HG03571 (cell line): ENCODE measurements around the gene CCDC85C.

ENCODE experiments used
- ATAC-seq: cut with Tn5 transposase; IDR thresholded peaks from one replicate; pipeline ENCODE4 v1.9.1; 2021; ENCODE audit not compliant: unreplicated experiment

Gene CCDC85C

GRCh38 chr14:99542566-99542965 lies 61.4 kb downstream of the CCDC85C start:
- no peak for ATAC-seq

GRCh38 chr14:99541677-99542470 lies 62.1 kb downstream of the CCDC85C start:
- no peak for ATAC-seq

GRCh38 chr14:99541211-99541610 lies 62.8 kb downstream of the CCDC85C start:
- ATAC-seq = no peak

- no peak for ATAC-seq
These were observed 63.6 kb downstream of the CCDC85C start for GRCh38 chr14:99540196-99541032.

GRCh38 chr14:99539491-99539890 lies 64.5 kb downstream of the CCDC85C start:
- ATAC-seq = no peak

- no peak for ATAC-seq
These were observed 65.3 kb downstream of the CCDC85C start for GRCh38 chr14:99538733-99539132.

GRCh38 chr14:99538275-99538674 lies 65.7 kb downstream of the CCDC85C start:
- ATAC-seq = no peak

GRCh38 chr14:99537399-99537798 lies 66.6 kb downstream of the CCDC85C start:
- no peak for ATAC-seq

- ATAC-seq = no peak
These were observed 67.9 kb downstream of the CCDC85C start for GRCh38 chr14:99535908-99536778.

GRCh38 chr14:99535448-99535847 lies 68.6 kb downstream of the CCDC85C start:
- ATAC-seq = no peak

- ATAC-seq = no peak
These were observed 69.1 kb downstream of the CCDC85C start for GRCh38 chr14:99534863-99535262.

GRCh38 chr14:99534333-99534732 lies 69.7 kb downstream of the CCDC85C start:
- no peak for ATAC-seq

- ATAC-seq = no peak
These were observed 71.7 kb downstream of the CCDC85C start for GRCh38 chr14:99532310-99532709.

- ATAC-seq = no peak
These were observed 72.5 kb downstream of the CCDC85C start for GRCh38 chr14:99531251-99532096.

- ATAC-seq = no peak
These were observed 73.4 kb downstream of the CCDC85C start for GRCh38 chr14:99530407-99531155.

GRCh38 chr14:99529899-99530298 lies 74.1 kb downstream of the CCDC85C start:
- ATAC-seq = no peak

GRCh38 chr14:99527427-99528076 lies 76.5 kb downstream of the CCDC85C start:
- ATAC-seq = no peak

- no peak for ATAC-seq
These were observed 77.0 kb downstream of the CCDC85C start for GRCh38 chr14:99527026-99527425.

- no peak for ATAC-seq
These were observed 78.3 kb downstream of the CCDC85C start for GRCh38 chr14:99525699-99526080.
